ENCODE data around the gene TAOK3.
"Not testable (repeated sequence)": the region's sequence is repeated elsewhere in the genome, so short reads cannot be mapped to it uniquely, and the experiment has no call there.

Gene TAOK3

GRCh38 chr12:118135788-118136558 lies 236.7 kb downstream of the TAOK3 start, which contains the start of gene PEBP1:
Gene PEBP1, plus strand, starts transcription at chr12:118136124. Its CDS starts 86 bp downstream, at chr12:118136210.
- Histone ChIP-seq H3K36me3 (ENCODE audit: control insufficient read depth, insufficient read depth, low read length) (peaks cover 14% of the 10 kb centered on the region), H3K4me1 (ENCODE audit: control insufficient read depth, insufficient read depth, low read length, poor library complexity, severe bottlenecking) (peaks cover 13% of the 10 kb centered on the region), H3K27me3 (replicated peaks; ENCODE audit: control insufficient read depth, insufficient read depth, low read length, poor library complexity, severe bottlenecking) (no peaks in the 10 kb centered on the region), H3K27ac (ENCODE audit: insufficient read depth, low read length, poor library complexity, severe bottlenecking) (peak within 1 kb of the TSS; percentile 76), H3K4me3 (ENCODE audit: insufficient read depth, low read depth, low read length, poor library complexity, severe bottlenecking) (peak within 1 kb of the TSS; percentile 84), H3K9me3 (ENCODE audit: control insufficient read depth, low read length) (no peaks in the 10 kb centered on the region)
- DNase-seq = peak; percentile 81 to 89 (median 88)

- H3K4me3 ChIP-seq (ENCODE audit: insufficient read depth, low read depth, low read length, poor library complexity, severe bottlenecking); H3K9me3 ChIP-seq (ENCODE audit: control insufficient read depth, low read length); DNase-seq; H3K36me3 ChIP-seq (ENCODE audit: control insufficient read depth, insufficient read depth, low read length); H3K27ac ChIP-seq (ENCODE audit: insufficient read depth, low read length, poor library complexity, severe bottlenecking); H3K27me3 ChIP-seq (replicated peaks; ENCODE audit: control insufficient read depth, insufficient read depth, low read length, poor library complexity, severe bottlenecking); H3K4me1 ChIP-seq (ENCODE audit: control insufficient read depth, insufficient read depth, low read length, poor library complexity, severe bottlenecking): not testable (repeated sequence)
Observed at GRCh38 chr12:118129436-118129835, 243.3 kb downstream of the TAOK3 start.

GRCh38 chr12:118127867-118128266 lies 244.8 kb downstream of the TAOK3 start:
- Histone ChIP-seq H3K4me3 (ENCODE audit: insufficient read depth, low read depth, low read length, poor library complexity, severe bottlenecking) (no peak overlapping the region), H3K36me3 (ENCODE audit: control insufficient read depth, insufficient read depth, low read length) (no peaks in the 10 kb centered on the region), H3K27me3 (replicated peaks; ENCODE audit: control insufficient read depth, insufficient read depth, low read length, poor library complexity, severe bottlenecking) (no peaks in the 10 kb centered on the region), H3K27ac (ENCODE audit: insufficient read depth, low read length, poor library complexity, severe bottlenecking) (no peak overlapping the region), H3K4me1 (ENCODE audit: control insufficient read depth, insufficient read depth, low read length, poor library complexity, severe bottlenecking) (no peaks in the 10 kb centered on the region), H3K9me3 (ENCODE audit: control insufficient read depth, low read length) (no peaks in the 10 kb centered on the region)
- DNase-seq = no peak

GRCh38 chr12:118126119-118126757 lies 246.5 kb downstream of the TAOK3 start:
- DNase-seq = no peak
- no peaks in the 10 kb centered on the region for H3K4me1 ChIP-seq (ENCODE audit: control insufficient read depth, insufficient read depth, low read length, poor library complexity, severe bottlenecking)
- H3K9me3 ChIP-seq (ENCODE audit: control insufficient read depth, low read length) = no peaks in the 10 kb centered on the region
- no peak overlapping the region for H3K4me3 ChIP-seq (ENCODE audit: insufficient read depth, low read depth, low read length, poor library complexity, severe bottlenecking)
- no peak overlapping the region for H3K27ac ChIP-seq (ENCODE audit: insufficient read depth, low read length, poor library complexity, severe bottlenecking)
- H3K36me3 ChIP-seq (ENCODE audit: control insufficient read depth, insufficient read depth, low read length) = no peaks in the 10 kb centered on the region
- no peaks in the 10 kb centered on the region for H3K27me3 ChIP-seq (replicated peaks; ENCODE audit: control insufficient read depth, insufficient read depth, low read length, poor library complexity, severe bottlenecking)

- Histone ChIP-seq H3K27me3 (replicated peaks; ENCODE audit: control insufficient read depth, insufficient read depth, low read length, poor library complexity, severe bottlenecking) (no peaks in the 10 kb centered on the region), H3K4me1 (ENCODE audit: control insufficient read depth, insufficient read depth, low read length, poor library complexity, severe bottlenecking) (no peaks in the 10 kb centered on the region), H3K36me3 (ENCODE audit: control insufficient read depth, insufficient read depth, low read length) (no peaks in the 10 kb centered on the region), H3K4me3 (ENCODE audit: insufficient read depth, low read depth, low read length, poor library complexity, severe bottlenecking) (no peak overlapping the region), H3K27ac (ENCODE audit: insufficient read depth, low read length, poor library complexity, severe bottlenecking) (no peak overlapping the region), H3K9me3 (ENCODE audit: control insufficient read depth, low read length) (no peaks in the 10 kb centered on the region)
- DNase-seq = no peak
Observed at GRCh38 chr12:118125743-118126118, 247.0 kb downstream of the TAOK3 start.

- H3K9me3 ChIP-seq (ENCODE audit: control insufficient read depth, low read length) = no peaks in the 10 kb centered on the region
- H3K4me3 ChIP-seq (ENCODE audit: insufficient read depth, low read depth, low read length, poor library complexity, severe bottlenecking) = no peak overlapping the region
- H3K27ac ChIP-seq (ENCODE audit: insufficient read depth, low read length, poor library complexity, severe bottlenecking) = no peak overlapping the region
- no peaks in the 10 kb centered on the region for H3K27me3 ChIP-seq (replicated peaks; ENCODE audit: control insufficient read depth, insufficient read depth, low read length, poor library complexity, severe bottlenecking)
- DNase-seq = no peak
- no peaks in the 10 kb centered on the region for H3K4me1 ChIP-seq (ENCODE audit: control insufficient read depth, insufficient read depth, low read length, poor library complexity, severe bottlenecking)
- no peaks in the 10 kb centered on the region for H3K36me3 ChIP-seq (ENCODE audit: control insufficient read depth, insufficient read depth, low read length)
Observed at GRCh38 chr12:118124333-118124874, 248.3 kb downstream of the TAOK3 start.

- H3K4me3 ChIP-seq (ENCODE audit: insufficient read depth, low read depth, low read length, poor library complexity, severe bottlenecking) = no peak overlapping the region
- DNase-seq = no peak
- H3K4me1 ChIP-seq (ENCODE audit: control insufficient read depth, insufficient read depth, low read length, poor library complexity, severe bottlenecking) = no peaks in the 10 kb centered on the region
- no peaks in the 10 kb centered on the region for H3K36me3 ChIP-seq (ENCODE audit: control insufficient read depth, insufficient read depth, low read length)
- H3K9me3 ChIP-seq (ENCODE audit: control insufficient read depth, low read length) = no peaks in the 10 kb centered on the region
- H3K27me3 ChIP-seq (replicated peaks; ENCODE audit: control insufficient read depth, insufficient read depth, low read length, poor library complexity, severe bottlenecking) = no peaks in the 10 kb centered on the region
- H3K27ac ChIP-seq (ENCODE audit: insufficient read depth, low read length, poor library complexity, severe bottlenecking) = no peak overlapping the region
Observed at GRCh38 chr12:118122264-118122663, 250.4 kb downstream of the TAOK3 start.

GRCh38 chr12:118120579-118121363 lies 251.9 kb downstream of the TAOK3 start:
- Histone ChIP-seq H3K27ac (ENCODE audit: insufficient read depth, low read length, poor library complexity, severe bottlenecking) (peak overlapping the region; percentile 48), H3K27me3 (replicated peaks; ENCODE audit: control insufficient read depth, insufficient read depth, low read length, poor library complexity, severe bottlenecking) (no peaks in the 10 kb centered on the region), H3K36me3 (ENCODE audit: control insufficient read depth, insufficient read depth, low read length) (no peaks in the 10 kb centered on the region), H3K4me1 (ENCODE audit: control insufficient read depth, insufficient read depth, low read length, poor library complexity, severe bottlenecking) (no peaks in the 10 kb centered on the region), H3K4me3 (ENCODE audit: insufficient read depth, low read depth, low read length, poor library complexity, severe bottlenecking) (no peak overlapping the region), H3K9me3 (ENCODE audit: control insufficient read depth, low read length) (no peaks in the 10 kb centered on the region)
- peak; percentile 35 to 48 (median 39) for DNase-seq

GRCh38 chr12:118119449-118119879 lies 253.2 kb downstream of the TAOK3 start:
- no peaks in the 10 kb centered on the region for H3K36me3 ChIP-seq (ENCODE audit: control insufficient read depth, insufficient read depth, low read length)
- H3K27me3 ChIP-seq (replicated peaks; ENCODE audit: control insufficient read depth, insufficient read depth, low read length, poor library complexity, severe bottlenecking) = no peaks in the 10 kb centered on the region
- H3K27ac ChIP-seq (ENCODE audit: insufficient read depth, low read length, poor library complexity, severe bottlenecking) = no peak overlapping the region
- H3K4me1 ChIP-seq (ENCODE audit: control insufficient read depth, insufficient read depth, low read length, poor library complexity, severe bottlenecking) = no peaks in the 10 kb centered on the region
- no peaks in the 10 kb centered on the region for H3K9me3 ChIP-seq (ENCODE audit: control insufficient read depth, low read length)
- DNase-seq = no peak
- no peak overlapping the region for H3K4me3 ChIP-seq (ENCODE audit: insufficient read depth, low read depth, low read length, poor library complexity, severe bottlenecking)

Data from effector memory CD4-positive, alpha-beta T cell (primary cell).